ENCODE results near the gene PLAAT1.

PLAAT1 gene

GRCh38 chr3:193253986-193254660 is 13.1 kb downstream of the PLAAT1 start:
- DNase-seq, result no peak

GRCh38 chr3:193261970-193262369 is 20.9 kb downstream of the PLAAT1 start:
- no peak for DNase-seq

GRCh38 chr3:193262707-193263106 is 21.7 kb downstream of the PLAAT1 start:
- no peak for DNase-seq

- DNase-seq, result no peak
Measured at GRCh38 chr3:193269343-193270028, 28.5 kb downstream of the PLAAT1 start.

GRCh38 chr3:193270451-193270850 is 29.4 kb downstream of the PLAAT1 start:
- no peak for DNase-seq

GRCh38 chr3:193271101-193271840 is 30.2 kb downstream of the PLAAT1 start:
- DNase-seq, result no peak

- no peak for DNase-seq
Measured at GRCh38 chr3:193292386-193292785, 51.4 kb downstream of the PLAAT1 start.

- no peak for DNase-seq
Measured at GRCh38 chr3:193295985-193296384, 55.0 kb downstream of the PLAAT1 start.

- no peak for DNase-seq
Measured at GRCh38 chr3:193297421-193297820, 56.4 kb downstream of the PLAAT1 start.

GRCh38 chr3:193301433-193301832 is 60.4 kb downstream of the PLAAT1 start:
- DNase-seq, result no peak

GRCh38 chr3:193305356-193305755 is 64.3 kb downstream of the PLAAT1 start:
- no peak for DNase-seq

- no peak for DNase-seq
Measured at GRCh38 chr3:193310914-193311723, 70.1 kb downstream of the PLAAT1 start.

GRCh38 chr3:193313061-193313958 is 72.3 kb downstream of the PLAAT1 start:
- DNase-seq, result no peak

GRCh38 chr3:193314161-193314560 is 73.1 kb downstream of the PLAAT1 start:
- no peak for DNase-seq

- no peak for DNase-seq
Measured at GRCh38 chr3:193317682-193318300, 76.8 kb downstream of the PLAAT1 start.
